HG03354 (cell line): Measurements from ENCODE around the gene CHST13.

Experiments used
- ATAC-seq: cut with Tn5 transposase; IDR thresholded peaks from one replicate; pipeline ENCODE4 v1.9.1; 2021; ENCODE audit warnings: mild to moderate bottlenecking; ENCODE audit not compliant: unreplicated experiment, poor library complexity, severe bottlenecking

Gene CHST13

GRCh38 chr3:126502656-126503055 lies 21.3 kb upstream of the CHST13 start:
- ATAC-seq = no peak

GRCh38 chr3:126503701-126504100 lies 20.3 kb upstream of the CHST13 start:
- no peak for ATAC-seq

GRCh38 chr3:126507886-126508285 lies 16.1 kb upstream of the CHST13 start:
- ATAC-seq = no peak

GRCh38 chr3:126508564-126508964 lies 15.4 kb upstream of the CHST13 start:
- no peak for ATAC-seq

GRCh38 chr3:126509597-126510307 lies 14.2 kb upstream of the CHST13 start:
- no peak for ATAC-seq

- no peak for ATAC-seq
Observed at GRCh38 chr3:126510308-126510910, 13.5 kb upstream of the CHST13 start.

- no peak for ATAC-seq
Observed at GRCh38 chr3:126511291-126511690, 12.7 kb upstream of the CHST13 start.

- ATAC-seq = no peak
Observed at GRCh38 chr3:126512026-126512425, 11.9 kb upstream of the CHST13 start.

- no peak for ATAC-seq
Observed at GRCh38 chr3:126512916-126513650, 10.9 kb upstream of the CHST13 start.

GRCh38 chr3:126514161-126514560 lies 9.8 kb upstream of the CHST13 start:
- no peak for ATAC-seq

- no peak for ATAC-seq
Observed at GRCh38 chr3:126515066-126515706, 8.8 kb upstream of the CHST13 start.

GRCh38 chr3:126516152-126516935 lies 7.6 kb upstream of the CHST13 start:
- no peak for ATAC-seq

- ATAC-seq = no peak
Observed at GRCh38 chr3:126516936-126517290, 7.0 kb upstream of the CHST13 start.

GRCh38 chr3:126517291-126517951 lies 6.5 kb upstream of the CHST13 start, which contains the start of gene UROC1:
Gene UROC1 (minus strand): TSS chr3:126517773. CDS start chr3:126517719, 54 bp downstream.
- no peak for ATAC-seq

GRCh38 chr3:126517986-126518778 lies 5.8 kb upstream of the CHST13 start:
- ATAC-seq = no peak

GRCh38 chr3:126518779-126519177 lies 5.2 kb upstream of the CHST13 start:
- ATAC-seq = no peak

GRCh38 chr3:126519506-126520455 lies 4.2 kb upstream of the CHST13 start:
- no peak for ATAC-seq
